Transverse colon (tissue), 4 donors: ENCODE measurements around the gene YPEL2.

Experiments
- POLR2A ChIP-seq: fragments of 450-650 bp; IDR thresholded peaks from one replicate; pipeline ENCODE4 v1.6.1; 2016; ENCODE audit warnings: antibody characterized with exemption, mild to moderate bottlenecking, moderate library complexity
- POLR2AphosphoS5 ChIP-seq, 3 donors: sonication (generic); formaldehyde crosslinking; IDR thresholded peaks; one replicate each; pipeline ENCODE4 v1.6.1; 2016; ENCODE audit warnings: antibody characterized with exemption in 3 of 3
- TF ChIP-seq, protein P1 (sequence below), 5 experiments: fragments of 200-600 bp in 3 of 5; fragments of 450-650 bp in 2 of 5; sonication (generic) in 3 of 5; IDR thresholded peaks; 1 replicate in 2 of 5; 2 replicates in 3 of 5; pipeline ENCODE4 v1.5.1; 2016 to 2017; ENCODE audit warnings: antibody characterized with exemption in 5 of 5, inconsistent platforms in 3 of 5, mild to moderate bottlenecking in 2 of 5, moderate library complexity in 1 of 5

DNA sequence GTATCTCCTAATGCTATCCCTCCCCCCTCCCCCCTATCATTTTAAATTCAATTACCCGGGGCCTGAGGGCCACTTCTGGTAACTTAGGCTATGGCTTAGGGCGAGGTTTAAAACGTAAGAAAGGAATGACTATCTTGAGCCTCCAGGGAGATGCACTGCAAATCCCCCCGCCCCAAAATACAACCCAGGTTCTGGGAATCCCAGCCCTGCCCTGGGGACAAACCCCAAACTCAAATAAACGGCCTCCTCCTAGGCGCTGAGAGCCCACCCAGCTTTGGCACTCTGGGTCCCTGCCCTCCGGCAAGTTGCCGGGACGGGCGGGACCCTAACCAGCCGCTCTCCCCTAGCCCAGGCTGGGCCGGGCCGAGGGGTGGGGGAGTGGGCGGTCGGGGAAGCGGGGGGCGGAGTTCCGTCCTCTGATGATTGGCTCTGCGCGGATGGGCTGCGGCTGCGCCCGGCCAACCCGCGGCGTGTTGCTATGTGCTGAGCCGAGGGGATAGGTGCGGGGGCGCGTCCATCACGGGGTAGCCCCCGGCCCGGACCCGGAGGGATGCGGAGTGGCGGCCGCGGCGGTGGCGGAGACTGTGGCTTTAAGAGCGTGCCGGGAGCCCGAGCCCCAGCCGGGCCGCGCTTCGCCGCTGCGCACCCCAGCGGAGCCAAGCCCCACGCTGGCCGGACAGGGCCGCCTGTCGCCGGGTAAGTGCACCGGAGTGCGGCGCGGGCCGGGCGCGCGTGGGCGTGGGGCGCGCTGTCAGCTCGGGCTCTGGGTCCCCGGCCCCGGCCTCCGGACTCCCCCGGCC lies at the start of gene YPEL2:
- TF ChIP-seq, protein P1, sequence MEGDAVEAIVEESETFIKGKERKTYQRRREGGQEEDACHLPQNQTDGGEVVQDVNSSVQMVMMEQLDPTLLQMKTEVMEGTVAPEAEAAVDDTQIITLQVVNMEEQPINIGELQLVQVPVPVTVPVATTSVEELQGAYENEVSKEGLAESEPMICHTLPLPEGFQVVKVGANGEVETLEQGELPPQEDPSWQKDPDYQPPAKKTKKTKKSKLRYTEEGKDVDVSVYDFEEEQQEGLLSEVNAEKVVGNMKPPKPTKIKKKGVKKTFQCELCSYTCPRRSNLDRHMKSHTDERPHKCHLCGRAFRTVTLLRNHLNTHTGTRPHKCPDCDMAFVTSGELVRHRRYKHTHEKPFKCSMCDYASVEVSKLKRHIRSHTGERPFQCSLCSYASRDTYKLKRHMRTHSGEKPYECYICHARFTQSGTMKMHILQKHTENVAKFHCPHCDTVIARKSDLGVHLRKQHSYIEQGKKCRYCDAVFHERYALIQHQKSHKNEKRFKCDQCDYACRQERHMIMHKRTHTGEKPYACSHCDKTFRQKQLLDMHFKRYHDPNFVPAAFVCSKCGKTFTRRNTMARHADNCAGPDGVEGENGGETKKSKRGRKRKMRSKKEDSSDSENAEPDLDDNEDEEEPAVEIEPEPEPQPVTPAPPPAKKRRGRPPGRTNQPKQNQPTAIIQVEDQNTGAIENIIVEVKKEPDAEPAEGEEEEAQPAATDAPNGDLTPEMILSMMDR (IDR thresholded peaks at IDR 0.05): no peak
- peak; percentile 76 to 90 (median 86) for TF ChIP-seq POLR2AphosphoS5 (IDR thresholded peaks at IDR 0.05)
- TF ChIP-seq POLR2A: peak; percentile 56
